Neural progenitor cell (in vitro differentiated cells): ENCODE measurements around the gene SLC9C2.

ENCODE experiments used
- CTCF ChIP-seq: fragments of 200-600 bp; sonication (generic); IDR thresholded peaks from 2 replicates; pipeline ENCODE4 v1.5.1; 2017; ENCODE audit warnings: antibody characterized with exemption, mild to moderate bottlenecking
- EZH2 ChIP-seq: fragments of 200-600 bp; sonication (generic); IDR thresholded peaks from 2 replicates; pipeline ENCODE4 v1.6.1; 2017; ENCODE audit warnings: antibody characterized with exemption, mild to moderate bottlenecking, moderate library complexity
- EZH2phosphoT487 ChIP-seq: fragments of 200-600 bp; sonication (generic); IDR thresholded peaks from 2 replicates; pipeline ENCODE4 v1.6.1; 2017; ENCODE audit warnings: antibody characterized with exemption

DNA sequence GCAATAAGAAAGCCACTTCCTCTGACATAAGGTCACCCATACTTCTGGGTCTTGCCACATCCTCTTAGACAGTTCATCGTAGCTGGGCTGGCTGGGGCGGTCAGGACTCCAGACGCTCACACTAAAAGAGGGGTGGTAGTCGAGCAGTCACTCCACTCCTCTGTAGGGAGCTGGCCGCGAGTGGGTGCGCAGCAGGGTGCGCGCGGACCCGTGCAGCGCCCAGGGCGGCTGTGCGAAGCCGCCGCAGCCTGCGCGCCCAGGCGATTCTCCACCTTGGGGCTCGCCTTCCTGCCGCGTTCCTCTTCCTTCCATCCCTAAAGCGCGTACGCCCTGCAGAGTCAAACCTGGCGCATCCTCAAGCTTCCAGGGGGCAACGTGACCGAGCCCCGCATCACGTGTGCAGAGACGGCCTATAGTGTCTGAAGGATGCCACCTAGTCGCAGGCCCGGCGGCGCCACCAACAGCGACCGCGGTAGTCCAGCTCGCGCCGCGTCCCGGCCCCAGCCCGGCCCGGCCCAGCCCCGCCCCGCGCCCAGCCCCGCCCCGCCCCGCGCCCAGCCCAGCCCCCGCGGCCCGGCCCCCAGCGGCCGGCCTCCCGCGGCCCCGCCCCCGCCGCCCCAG lies 126.1 kb downstream of the SLC9C2 start:
- TF ChIP-seq CTCF = no peak
- TF ChIP-seq EZH2phosphoT487 = no peak
- no peak for TF ChIP-seq EZH2
